Sigmoid colon (tissue), 7 donors: ENCODE results near the gene TOPORS. TPM values are rescaled to one million over a fixed set of nuclear protein-coding genes. Genes with fewer than 3 reads are reported as not detected.

Experiments used
- DNase-seq: peaks from one replicate; pipeline ENCODE4 v3.0.0-alpha.2; 2019
- H3K27ac ChIP-seq, 4 donors: fragments of 200-600 bp; sonication (generic); one replicate each; pipeline ENCODE4 v1.5.1; 2016 to 2019; ENCODE audit warnings: mild to moderate bottlenecking in 1 of 4
- H3K27me3 ChIP-seq, 3 donors: fragments of 200-600 bp; sonication (generic); one replicate each; pipeline ENCODE4 v1.5.1; 2019; ENCODE audit warnings: mild to moderate bottlenecking in 1 of 3
- H3K36me3 ChIP-seq, 4 donors: fragments of 200-600 bp; sonication (generic); one replicate each; pipeline ENCODE4 v1.5.1; 2016 to 2019
- H3K4me1 ChIP-seq, 4 donors: fragments of 200-600 bp; sonication (generic); one replicate each; pipeline ENCODE4 v1.5.1; 2017 to 2019
- H3K4me3 ChIP-seq, 4 donors: fragments of 200-600 bp; sonication (generic); one replicate each; pipeline ENCODE4 v1.5.1; 2017 to 2019; ENCODE audit warnings: mild to moderate bottlenecking in 2 of 4, moderate library complexity in 1 of 4
- H3K9me3 ChIP-seq, 4 donors: fragments of 200-600 bp in 3 of 4; sonication (generic) in 3 of 4; one replicate each; pipeline versions ENCODE4 v1.5.1 to v1.6.1; 2013 to 2019
- EP300 ChIP-seq, 4 donors: sonication (generic); formaldehyde crosslinking; IDR thresholded peaks; one replicate each; pipeline ENCODE4 v1.6.1; 2017; ENCODE audit warnings: antibody characterized with exemption in 4 of 4
- POLR2A ChIP-seq, 2 donors: fragments of 450-650 bp; IDR thresholded peaks; one replicate each; pipeline ENCODE4 v1.6.1; 2016; ENCODE audit warnings: antibody characterized with exemption in 2 of 2, mild to moderate bottlenecking in 2 of 2, moderate library complexity in 2 of 2
- POLR2AphosphoS5 ChIP-seq, 4 donors: sonication (generic); formaldehyde crosslinking; IDR thresholded peaks; one replicate each; pipeline ENCODE4 v1.6.1; 2017; ENCODE audit warnings: antibody characterized with exemption in 4 of 4
- WGBS, 2 donors: extraction: QIAGEN DNeasy Blood & Tissue Kit; methylation state at CpG; one replicate each; pipeline ENCODE4 v1.1.7; 2013; 5-methylcytosine and 5-hydroxymethylcytosine counted together
- intact Hi-C: fragments of 100-400 bp; cut with DNase I; formaldehyde crosslinking; loops from one replicate; pipeline ENCODE4 v1.15.1; 2023
- polyA plus RNA-seq, 3 donors: library from polyadenylated mRNA; stranded (reverse); fragments of 200-250 nt; gene quantifications; one replicate each; pipeline ENCODE4 v1.2.3, GENCODE V29; 2013
- total RNA-seq, 4 donors: library from RNA; depleted of rRNA; stranded (reverse); fragments of >200 nt; gene quantifications; one replicate each; pipeline ENCODE4 v1.1.0, GENCODE V29; 2016
- TF ChIP-seq, protein P1 (sequence below), 4 experiments: fragments of 450-650 bp in 3 of 4; fragments of 200-600 bp in 1 of 4; IDR thresholded peaks; one replicate each; pipeline ENCODE4 v1.5.1; 2016 to 2019; ENCODE audit warnings: antibody characterized with exemption in 4 of 4, mild to moderate bottlenecking in 3 of 4, moderate library complexity in 2 of 4
- donor health status: healthy with polysubstance abuse.
- donor health status: Bipolar disorder and iron deficiency.
- donor health status: healthy.

The TOPORS gene
- total and polyA plus RNA-seq, 7 donors, result 7.7 to 27.5 (median 23.5) TPM

DNA sequence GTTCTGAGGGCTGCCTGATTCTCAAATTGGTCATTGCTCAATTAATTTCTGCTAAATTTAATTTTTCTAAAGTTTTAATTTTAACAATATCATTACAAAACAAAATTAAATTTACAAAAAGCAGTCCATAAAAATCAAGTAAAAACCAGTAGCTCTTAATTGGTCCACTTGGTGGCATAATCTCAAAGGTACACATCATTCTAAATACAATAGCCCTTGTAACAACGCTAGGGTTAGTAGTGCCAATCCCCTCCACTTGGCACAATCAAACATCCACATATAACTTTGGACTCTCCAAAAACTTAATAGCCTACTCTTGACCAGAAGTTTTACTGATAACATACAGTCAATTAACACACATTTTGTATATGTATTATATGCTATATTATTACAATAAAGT, 22.5 kb upstream of the TOPORS start:
- TF ChIP-seq POLR2A (IDR thresholded peaks at IDR 0.05) (no peak), EP300 (IDR thresholded peaks at IDR 0.05) (no peak), POLR2AphosphoS5 (IDR thresholded peaks at IDR 0.05) (no peak)
- TF ChIP-seq, protein P1, sequence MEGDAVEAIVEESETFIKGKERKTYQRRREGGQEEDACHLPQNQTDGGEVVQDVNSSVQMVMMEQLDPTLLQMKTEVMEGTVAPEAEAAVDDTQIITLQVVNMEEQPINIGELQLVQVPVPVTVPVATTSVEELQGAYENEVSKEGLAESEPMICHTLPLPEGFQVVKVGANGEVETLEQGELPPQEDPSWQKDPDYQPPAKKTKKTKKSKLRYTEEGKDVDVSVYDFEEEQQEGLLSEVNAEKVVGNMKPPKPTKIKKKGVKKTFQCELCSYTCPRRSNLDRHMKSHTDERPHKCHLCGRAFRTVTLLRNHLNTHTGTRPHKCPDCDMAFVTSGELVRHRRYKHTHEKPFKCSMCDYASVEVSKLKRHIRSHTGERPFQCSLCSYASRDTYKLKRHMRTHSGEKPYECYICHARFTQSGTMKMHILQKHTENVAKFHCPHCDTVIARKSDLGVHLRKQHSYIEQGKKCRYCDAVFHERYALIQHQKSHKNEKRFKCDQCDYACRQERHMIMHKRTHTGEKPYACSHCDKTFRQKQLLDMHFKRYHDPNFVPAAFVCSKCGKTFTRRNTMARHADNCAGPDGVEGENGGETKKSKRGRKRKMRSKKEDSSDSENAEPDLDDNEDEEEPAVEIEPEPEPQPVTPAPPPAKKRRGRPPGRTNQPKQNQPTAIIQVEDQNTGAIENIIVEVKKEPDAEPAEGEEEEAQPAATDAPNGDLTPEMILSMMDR (IDR thresholded peaks at IDR 0.05), result no peak
- 21 to 55% methylated on average over 1 of the region's 1 CpG for WGBS, 2 donors
- Histone ChIP-seq H3K27ac (no peak overlapping the region), H3K27me3 (no peaks in the 10 kb centered on the region), H3K36me3 (peaks cover 0 to 5% (median 0%) of the 10 kb centered on the region in 4 donors), H3K4me3 (no peak overlapping the region), H3K9me3 (no peaks in the 10 kb centered on the region), H3K4me1 (peaks cover 0 to 39% (median 23%) of the 10 kb centered on the region in 4 donors)
- intact Hi-C loops, result loop anchor here (5.0 to 10.0 kb wide), 2 partner anchors 143 to 590 kb away; partner anchors contain the start of gene B4GALT1
- no peak for DNase-seq

DNA sequence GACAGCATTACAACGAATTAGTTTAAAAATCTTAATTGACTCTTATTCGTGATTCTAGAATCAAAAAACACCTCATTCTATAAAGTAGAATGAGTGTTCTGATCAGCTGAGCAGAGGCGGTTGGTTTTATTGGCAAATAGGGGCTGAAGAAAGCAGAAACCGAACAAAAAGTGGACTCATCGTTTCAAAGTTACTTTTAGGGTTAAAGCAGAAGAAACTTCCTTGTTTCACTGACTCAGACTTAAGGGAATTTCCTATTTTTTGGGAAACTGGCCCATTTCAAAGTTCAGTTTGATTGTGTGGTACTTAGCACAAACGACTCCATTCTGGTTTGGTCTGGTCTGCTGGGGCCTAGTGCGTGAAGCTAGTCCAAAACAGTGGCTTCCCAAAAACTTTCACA, 21.4 kb upstream of the TOPORS start:
- TF ChIP-seq EP300 (IDR thresholded peaks at IDR 0.05), result no peak
- no peak for TF ChIP-seq POLR2AphosphoS5 (IDR thresholded peaks at IDR 0.05)
- TF ChIP-seq, protein P1 (IDR thresholded peaks at IDR 0.05), result no peak
- no peak for TF ChIP-seq POLR2A (IDR thresholded peaks at IDR 0.05)
- Histone ChIP-seq H3K4me1 (peaks cover 0 to 31% (median 23%) of the 10 kb centered on the region in 4 donors), H3K27me3 (no peaks in the 10 kb centered on the region), H3K4me3 (no peak overlapping the region), H3K36me3 (peaks cover 0 to 10% (median 3%) of the 10 kb centered on the region in 4 donors), H3K9me3 (no peaks in the 10 kb centered on the region), H3K27ac (peak overlapping the region; percentile 89 to 93 (median 91))
- DNase-seq, result no peak
- 85 to 86% methylated on average over 7 of the region's 7 CpGs for WGBS, 2 donors
- intact Hi-C loops, result loop anchor here (1.0 to 10.0 kb wide), 6 partner anchors 23 to 591 kb away; partner anchors contain the start of genes ACO1, APTX, B4GALT1 and RIGI

DNA sequence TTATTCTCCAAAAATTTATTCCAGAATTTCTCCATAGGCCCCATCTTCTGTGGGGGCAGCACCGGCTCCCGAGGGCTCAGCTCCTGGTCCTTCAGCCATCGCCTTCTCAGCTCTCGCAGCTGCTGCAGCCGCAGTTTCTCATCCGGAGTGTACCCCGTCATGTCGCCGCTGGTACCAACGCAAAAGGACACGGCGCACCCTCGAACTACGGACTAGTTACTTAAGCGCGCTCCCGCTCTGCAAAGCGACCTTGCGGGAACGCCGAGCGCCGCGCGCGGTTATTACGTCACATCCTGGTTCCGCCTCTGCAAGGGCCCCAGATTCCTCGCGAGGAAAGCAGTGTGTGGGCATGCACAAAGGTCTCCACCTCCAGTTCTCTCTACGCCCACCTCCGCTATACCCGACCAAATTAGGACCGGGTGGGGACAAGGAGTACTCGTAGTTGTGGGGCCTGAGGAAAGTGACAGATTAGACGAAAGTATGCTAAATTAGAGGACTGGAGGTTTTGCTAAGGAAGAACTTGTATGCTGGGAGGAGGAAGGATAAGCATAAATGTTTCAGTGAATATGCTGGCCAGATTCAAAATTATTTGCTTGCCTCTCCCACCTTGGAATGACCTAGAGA, 20.6 kb upstream of the TOPORS start, which contains the start of gene NDUFB6:
Gene NDUFB6, minus strand, starts transcription at position 260 of the 624 bp plus-strand sequence. Its CDS starts 99 bp downstream, at position 161.
- H3K4me3 ChIP-seq, result peak within 1 kb of the TSS; percentile 76 to 82 (median 80)
- H3K4me1 ChIP-seq, result peaks cover 0 to 31% (median 23%) of the 10 kb centered on the region in 4 donors
- peak; percentile 95 for DNase-seq
- H3K27me3 ChIP-seq, result no peaks in the 10 kb centered on the region
- intact Hi-C loops, result loop anchor here (1.0 to 10.0 kb wide), 6 partner anchors 22 to 592 kb away; partner anchors contain the start of genes ACO1, APTX, B4GALT1 and RIGI
- H3K9me3 ChIP-seq, result no peaks in the 10 kb centered on the region
- H3K36me3 ChIP-seq, result peaks cover 0 to 15% (median 3%) of the 10 kb centered on the region in 4 donors
- TF ChIP-seq EP300 (IDR thresholded peaks at IDR 0.05), result peak in 1 of 4 donors; percentile 21
- peak; percentile 89 to 97 (median 95) for TF ChIP-seq POLR2AphosphoS5 (IDR thresholded peaks at IDR 0.05)
- TF ChIP-seq, protein P1 (IDR thresholded peaks at IDR 0.05), result no peak
- peak; percentile 59 to 75 for TF ChIP-seq POLR2A (IDR thresholded peaks at IDR 0.05)
- peak within 1 kb of the TSS; percentile 89 to 93 (median 91) for H3K27ac ChIP-seq
- WGBS, 2 donors, result 0% methylated on average over 36 of the region's 36 CpGs

DNA sequence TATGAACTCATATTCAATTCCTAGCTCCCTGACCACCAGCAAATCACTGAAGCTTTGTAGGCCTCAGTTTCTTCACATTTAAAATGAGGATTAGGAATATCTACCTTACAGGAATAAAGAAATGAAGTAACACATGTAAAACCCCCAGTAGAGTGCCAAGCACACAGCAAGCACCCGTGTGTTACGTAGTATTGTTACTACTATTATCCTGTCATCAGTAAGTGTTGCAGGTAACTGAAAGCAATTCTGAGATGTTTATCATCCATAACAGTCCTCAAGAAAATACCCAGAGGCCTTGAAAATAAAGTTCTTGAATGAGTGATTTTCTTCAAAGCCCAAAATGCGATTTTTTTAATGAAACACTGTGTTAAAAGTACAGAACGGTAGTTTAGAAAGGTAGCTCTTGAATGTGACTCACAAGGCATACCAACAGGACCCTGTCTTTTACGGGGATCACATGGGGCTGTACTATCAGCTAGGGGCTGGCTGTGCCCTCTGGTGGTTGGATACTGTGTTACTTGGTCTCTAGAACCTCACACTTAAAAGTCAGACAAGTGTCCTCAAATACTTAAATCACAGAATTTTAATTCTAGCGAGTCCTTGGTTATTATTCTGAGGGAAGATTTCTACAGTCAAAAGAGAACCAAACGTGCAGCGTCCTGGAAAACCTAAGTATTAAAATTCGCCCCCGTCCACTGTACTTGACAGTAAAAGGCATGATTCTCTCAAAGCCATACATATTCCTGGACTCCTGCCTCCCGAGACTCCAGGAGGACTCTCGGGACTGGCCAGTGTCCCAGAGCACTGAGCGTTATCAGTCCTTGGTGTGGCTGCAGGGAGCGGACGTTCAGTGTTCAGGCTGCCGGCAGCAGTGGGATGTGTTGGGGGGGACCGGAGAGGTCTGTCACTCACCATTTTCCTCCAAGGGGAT, 19.8 kb upstream of the TOPORS start:
- intact Hi-C loops, result loop anchor here (2.0 to 10.0 kb wide), 5 partner anchors 21 to 593 kb away; partner anchors contain the start of genes APTX, B4GALT1 and RIGI
- peak overlapping the region; percentile 76 to 82 (median 80) for H3K4me3 ChIP-seq
- DNase-seq, result peak; percentile 74
- H3K27me3 ChIP-seq, result no peaks in the 10 kb centered on the region
- H3K9me3 ChIP-seq, result no peaks in the 10 kb centered on the region
- peak overlapping the region; percentile 89 to 93 (median 91) for H3K27ac ChIP-seq
- peaks cover 0 to 22% (median 3%) of the 10 kb centered on the region in 4 donors for H3K36me3 ChIP-seq
- H3K4me1 ChIP-seq, result peaks cover 0 to 31% (median 23%) of the 10 kb centered on the region in 4 donors
- no peak for TF ChIP-seq POLR2AphosphoS5 (IDR thresholded peaks at IDR 0.05)
- TF ChIP-seq, protein P1 (IDR thresholded peaks at IDR 0.05), result peak; percentile 24 to 52 (median 42)
- WGBS, 2 donors, result 1 to 2% methylated on average over 17 of the region's 17 CpGs
